ENCODE results near the gene DBN1. TPM values are rescaled to one million over a fixed set of nuclear protein-coding genes. Genes with fewer than 3 reads are reported as not detected.

Gene DBN1
- total and polyA plus RNA-seq, 9 donors, result 97.3 to 295 (median 267) TPM

- WGBS (ENCODE audit: insufficient coverage), result 90% methylated on average over 1 of the region's 6 CpGs
- Histone ChIP-seq H3K27ac (ENCODE audit: low read length) (no peak overlapping the region), H3K27me3 (ENCODE audit: control insufficient read depth, insufficient read depth, low read length) (peaks cover 57% of the 10 kb centered on the region), H3K9me3 (replicated peaks; ENCODE audit: control insufficient read depth, low read depth, low read length) (no peaks in the 10 kb centered on the region), H3K4me1 (ENCODE audit: control insufficient read depth, insufficient read depth, low read length) (peaks cover 27% of the 10 kb centered on the region), H3K4me3 (ENCODE audit: low read length) (no peak overlapping the region), H3K36me3 (ENCODE audit: control insufficient read depth, insufficient read depth, low read length) (peaks cover 2% of the 10 kb centered on the region)
- no peak for DNase-seq
Measured at GRCh38 chr5:177448244-177448950, 25.0 kb downstream of the DBN1 start.

- H3K27me3 ChIP-seq (ENCODE audit: control insufficient read depth, insufficient read depth, low read length), result peaks cover 56% of the 10 kb centered on the region
- H3K27ac ChIP-seq (ENCODE audit: low read length), result no peak overlapping the region
- 23% methylated on average over 14 of the region's 23 CpGs for WGBS (ENCODE audit: insufficient coverage)
- peak; percentile 46 for DNase-seq
- H3K36me3 ChIP-seq (ENCODE audit: control insufficient read depth, insufficient read depth, low read length), result peaks cover 8% of the 10 kb centered on the region
- H3K4me1 ChIP-seq (ENCODE audit: control insufficient read depth, insufficient read depth, low read length), result peaks cover 24% of the 10 kb centered on the region
- no peaks in the 10 kb centered on the region for H3K9me3 ChIP-seq (replicated peaks; ENCODE audit: control insufficient read depth, low read depth, low read length)
- no peak overlapping the region for H3K4me3 ChIP-seq (ENCODE audit: low read length)
Measured at GRCh38 chr5:177447611-177448243, 25.7 kb downstream of the DBN1 start.

- DNase-seq, result peak; percentile 78
- peaks cover 24% of the 10 kb centered on the region for H3K4me1 ChIP-seq (ENCODE audit: control insufficient read depth, insufficient read depth, low read length)
- H3K4me3 ChIP-seq (ENCODE audit: low read length), result peak overlapping the region; percentile 21
- H3K27ac ChIP-seq (ENCODE audit: low read length), result no peak overlapping the region
- H3K36me3 ChIP-seq (ENCODE audit: control insufficient read depth, insufficient read depth, low read length), result peaks cover 13% of the 10 kb centered on the region
- H3K9me3 ChIP-seq (replicated peaks; ENCODE audit: control insufficient read depth, low read depth, low read length), result no peaks in the 10 kb centered on the region
- H3K27me3 ChIP-seq (ENCODE audit: control insufficient read depth, insufficient read depth, low read length), result peaks cover 53% of the 10 kb centered on the region
- 1% methylated on average over 17 of the region's 52 CpGs for WGBS (ENCODE audit: insufficient coverage)
Measured at GRCh38 chr5:177447066-177447610, 26.3 kb downstream of the DBN1 start.

GRCh38 chr5:177446200-177447065 lies 27.0 kb downstream of the DBN1 start, which contains the start of gene PRR7:
Gene PRR7, plus strand, starts transcription at chr5:177446814. Its CDS starts 8,254 bp downstream, at chr5:177455068.
- peaks cover 49% of the 10 kb centered on the region for H3K27me3 ChIP-seq (ENCODE audit: control insufficient read depth, insufficient read depth, low read length)
- WGBS (ENCODE audit: insufficient coverage), result under 1% methylated on average over 83 of the region's 89 CpGs
- peaks cover 25% of the 10 kb centered on the region for H3K4me1 ChIP-seq (ENCODE audit: control insufficient read depth, insufficient read depth, low read length)
- peak; percentile 81 for DNase-seq
- no peaks in the 10 kb centered on the region for H3K9me3 ChIP-seq (replicated peaks; ENCODE audit: control insufficient read depth, low read depth, low read length)
- peaks cover 18% of the 10 kb centered on the region for H3K36me3 ChIP-seq (ENCODE audit: control insufficient read depth, insufficient read depth, low read length)
- H3K4me3 ChIP-seq (ENCODE audit: low read length), result peak within 1 kb of the TSS; percentile 43
- H3K27ac ChIP-seq (ENCODE audit: low read length), result no peak within 1 kb of the TSS

GRCh38 chr5:177445917-177446199 lies 27.6 kb downstream of the DBN1 start:
- WGBS (ENCODE audit: insufficient coverage), result 0% methylated on average over 3 of the region's 8 CpGs
- no peak for DNase-seq
- Histone ChIP-seq H3K4me1 (ENCODE audit: control insufficient read depth, insufficient read depth, low read length) (peaks cover 30% of the 10 kb centered on the region), H3K36me3 (ENCODE audit: control insufficient read depth, insufficient read depth, low read length) (peaks cover 24% of the 10 kb centered on the region), H3K27me3 (ENCODE audit: control insufficient read depth, insufficient read depth, low read length) (peaks cover 49% of the 10 kb centered on the region), H3K27ac (ENCODE audit: low read length) (no peak overlapping the region), H3K4me3 (ENCODE audit: low read length) (peak overlapping the region; percentile 43), H3K9me3 (replicated peaks; ENCODE audit: control insufficient read depth, low read depth, low read length) (no peaks in the 10 kb centered on the region)

- Histone ChIP-seq H3K27me3 (ENCODE audit: control insufficient read depth, insufficient read depth, low read length) (peaks cover 43% of the 10 kb centered on the region), H3K27ac (ENCODE audit: low read length) (no peak overlapping the region), H3K4me1 (ENCODE audit: control insufficient read depth, insufficient read depth, low read length) (peaks cover 29% of the 10 kb centered on the region), H3K9me3 (replicated peaks; ENCODE audit: control insufficient read depth, low read depth, low read length) (no peaks in the 10 kb centered on the region), H3K36me3 (ENCODE audit: control insufficient read depth, insufficient read depth, low read length) (peaks cover 27% of the 10 kb centered on the region), H3K4me3 (ENCODE audit: low read length) (no peak overlapping the region)
- no peak for DNase-seq
- 42% methylated on average over 5 of the region's 10 CpGs for WGBS (ENCODE audit: insufficient coverage)
Measured at GRCh38 chr5:177445052-177445916, 28.1 kb downstream of the DBN1 start.

GRCh38 chr5:177444106-177445051 lies 29.1 kb downstream of the DBN1 start:
- no peak overlapping the region for H3K27ac ChIP-seq (ENCODE audit: low read length)
- peaks cover 38% of the 10 kb centered on the region for H3K27me3 ChIP-seq (ENCODE audit: control insufficient read depth, insufficient read depth, low read length)
- H3K36me3 ChIP-seq (ENCODE audit: control insufficient read depth, insufficient read depth, low read length), result peaks cover 27% of the 10 kb centered on the region
- H3K9me3 ChIP-seq (replicated peaks; ENCODE audit: control insufficient read depth, low read depth, low read length), result no peaks in the 10 kb centered on the region
- DNase-seq, result no peak
- no peak overlapping the region for H3K4me3 ChIP-seq (ENCODE audit: low read length)
- WGBS (ENCODE audit: insufficient coverage), result 70% methylated on average over 5 of the region's 7 CpGs
- peaks cover 29% of the 10 kb centered on the region for H3K4me1 ChIP-seq (ENCODE audit: control insufficient read depth, insufficient read depth, low read length)

- Histone ChIP-seq H3K36me3 (ENCODE audit: control insufficient read depth, insufficient read depth, low read length) (peaks cover 33% of the 10 kb centered on the region), H3K4me3 (ENCODE audit: low read length) (no peak overlapping the region), H3K9me3 (replicated peaks; ENCODE audit: control insufficient read depth, low read depth, low read length) (no peaks in the 10 kb centered on the region), H3K27ac (ENCODE audit: low read length) (no peak overlapping the region), H3K4me1 (ENCODE audit: control insufficient read depth, insufficient read depth, low read length) (peaks cover 29% of the 10 kb centered on the region), H3K27me3 (ENCODE audit: control insufficient read depth, insufficient read depth, low read length) (peaks cover 32% of the 10 kb centered on the region)
- no peak for DNase-seq
- 84% methylated on average over 3 of the region's 15 CpGs for WGBS (ENCODE audit: insufficient coverage)
Measured at GRCh38 chr5:177443144-177443983, 30.1 kb downstream of the DBN1 start.
